Urinary bladder (tissue), 4 donors: ENCODE data around the gene KRTAP5-5. TPM values are rescaled to one million over a fixed set of nuclear protein-coding genes. Genes with fewer than 3 reads are reported as not detected.
"Not testable (repeated sequence)": the region's sequence is repeated elsewhere in the genome, so short reads cannot be mapped to it uniquely, and the experiment has no call there.

Source experiments
- DNase-seq: peaks from one replicate; pipeline ENCODE4 v3.0.0-alpha.2; 2015; ENCODE audit errors: extremely low spot score
- H3K27ac ChIP-seq: one replicate; pipeline ENCODE4 v1.5.1; 2013; ENCODE audit warnings: low read depth, mild to moderate bottlenecking, moderate library complexity
- H3K36me3 ChIP-seq: one replicate; pipeline ENCODE4 v1.6.1; 2013; ENCODE audit warnings: mild to moderate bottlenecking, moderate library complexity; ENCODE audit not compliant: insufficient read depth
- H3K4me1 ChIP-seq: one replicate; pipeline ENCODE4 v1.6.1; 2013; ENCODE audit warnings: mild to moderate bottlenecking, moderate library complexity; ENCODE audit not compliant: insufficient read depth
- H3K4me3 ChIP-seq: one replicate; pipeline ENCODE4 v1.5.1; 2013; ENCODE audit warnings: low read depth, low read length
- WGBS: extraction: QIAGEN DNeasy Blood & Tissue Kit; methylation state at CpG from one replicate; pipeline ENCODE4 v1.1.7; 2013; 5-methylcytosine and 5-hydroxymethylcytosine counted together
- polyA plus RNA-seq: library from polyadenylated mRNA; stranded (reverse); fragments of 200-250 nt; gene quantifications from one replicate; pipeline ENCODE4 v1.2.3, GENCODE V29; 2013
- total RNA-seq: library from RNA; depleted of rRNA; stranded (reverse); fragments of >200 nt; gene quantifications from one replicate; pipeline ENCODE4 v1.2.3, GENCODE V29; 2014
- donor health status: healthy with polysubstance abuse.
- donor health status: healthy.

KRTAP5-5 gene
- total and polyA plus RNA-seq, 2 donors = not detected

DNA sequence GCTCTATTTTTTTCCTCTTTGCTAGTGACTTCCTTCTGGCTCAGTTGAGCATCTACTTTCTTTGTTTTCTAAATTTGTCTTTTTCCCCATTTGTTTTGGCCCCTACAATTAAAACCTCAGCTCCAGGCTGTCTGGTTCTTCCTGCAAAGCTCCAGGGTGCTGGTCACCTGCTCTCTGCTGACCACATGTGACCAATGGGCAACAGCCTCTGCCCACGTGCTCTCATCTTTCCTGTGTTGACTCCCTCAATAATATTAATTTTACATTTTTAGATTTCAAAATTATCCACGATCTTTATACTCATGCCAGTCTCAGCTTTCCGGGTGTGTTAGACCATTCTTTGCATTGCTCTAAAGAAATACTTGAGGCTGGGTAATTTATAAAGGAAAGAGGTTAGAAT, 31.2 kb upstream of the KRTAP5-5 start:
- not testable (repeated sequence) for DNase-seq, H3K4me1 ChIP-seq, H3K36me3 ChIP-seq, H3K4me3 ChIP-seq, H3K27ac ChIP-seq
- WGBS = 75% methylated on average over 3 of the region's 3 CpGs

DNA sequence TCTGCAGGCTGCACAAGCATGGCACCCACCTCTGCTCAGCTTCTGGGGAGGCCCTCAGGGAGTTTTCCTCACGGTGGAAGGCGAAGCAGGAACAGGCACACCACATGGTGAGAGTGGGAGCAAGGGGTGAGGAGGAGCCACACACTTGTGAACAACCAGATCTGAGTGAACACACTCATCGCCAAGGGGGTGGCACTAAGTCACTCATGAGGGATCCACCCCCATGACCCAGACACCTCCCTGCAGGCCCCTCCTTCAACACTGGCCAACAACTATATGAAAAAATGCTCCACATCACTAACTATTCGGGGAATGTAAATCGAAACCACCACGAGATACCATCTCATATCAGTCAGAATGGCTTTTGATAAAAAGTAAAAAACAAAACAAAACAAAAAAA, 30.8 kb upstream of the KRTAP5-5 start:
- Histone ChIP-seq H3K36me3 (no peaks in the 10 kb centered on the region), H3K4me3 (no peak overlapping the region), H3K4me1 (no peaks in the 10 kb centered on the region), H3K27ac (no peak overlapping the region)
- 61% methylated on average over 6 of the region's 6 CpGs for WGBS
- DNase-seq = no peak

DNA sequence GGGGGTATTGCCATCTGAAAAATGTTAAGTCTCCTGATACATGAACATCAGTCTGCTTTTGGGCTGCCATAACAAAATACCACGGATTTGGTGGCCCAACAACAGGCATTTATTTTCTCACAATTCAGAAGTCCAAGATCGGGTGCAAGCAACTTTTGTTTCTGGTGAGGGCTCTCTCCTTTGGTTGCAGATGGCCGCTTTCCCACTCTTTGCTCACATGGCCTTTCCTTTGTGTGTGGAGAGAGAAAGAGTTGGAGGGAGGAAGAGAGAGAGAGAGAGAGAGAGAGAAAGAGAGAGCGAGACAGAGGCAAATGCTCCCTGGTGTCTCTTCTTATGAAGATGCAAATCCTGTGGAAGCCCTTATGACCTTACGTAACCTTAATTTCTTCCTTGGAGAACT, 28.9 kb upstream of the KRTAP5-5 start:
- Histone ChIP-seq H3K4me3 (no peak overlapping the region), H3K4me1 (no peaks in the 10 kb centered on the region), H3K36me3 (no peaks in the 10 kb centered on the region), H3K27ac (no peak overlapping the region)
- WGBS = 74% methylated on average over 5 of the region's 5 CpGs
- no peak for DNase-seq

DNA sequence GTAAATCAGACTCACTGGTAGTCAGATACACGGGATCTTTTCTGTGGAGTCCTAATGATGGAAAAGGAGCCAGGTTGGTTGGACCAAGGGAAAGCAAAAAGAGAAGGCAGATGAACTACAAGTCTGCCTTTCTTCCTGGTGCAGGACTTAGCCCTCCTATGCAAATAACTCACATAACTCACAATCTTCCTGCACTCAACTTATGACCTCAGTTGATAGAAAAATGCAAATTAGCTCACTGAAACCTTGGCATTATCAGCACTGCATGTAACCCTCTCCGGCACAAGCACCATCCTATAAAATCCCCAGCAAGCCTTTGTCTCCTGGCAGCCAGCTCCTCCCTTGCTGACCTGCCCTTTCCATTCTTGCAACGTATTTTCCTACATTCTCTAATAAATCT, 27.9 kb upstream of the KRTAP5-5 start:
- 47% methylated on average over 3 of the region's 3 CpGs for WGBS
- H3K4me1 ChIP-seq, H3K4me3 ChIP-seq, DNase-seq, H3K36me3 ChIP-seq, H3K27ac ChIP-seq: not testable (repeated sequence)

DNA sequence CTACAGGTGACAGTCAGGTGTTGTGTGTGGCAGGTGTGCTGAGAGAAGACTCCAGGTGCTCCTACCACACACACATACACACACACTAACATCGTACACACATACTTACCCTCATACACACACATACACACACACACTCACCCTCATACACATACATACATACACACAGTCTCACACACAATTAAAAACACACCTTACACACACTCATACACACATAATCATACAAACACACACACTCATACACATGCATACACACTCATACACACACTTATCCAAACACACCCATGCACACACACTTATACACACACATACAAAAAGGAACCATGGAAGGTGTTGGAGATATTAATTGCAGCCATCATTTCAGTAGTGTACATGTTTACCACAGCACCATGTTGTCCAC, 25.9 kb upstream of the KRTAP5-5 start:
- DNase-seq = no peak
- Histone ChIP-seq H3K4me3 (no peak overlapping the region), H3K36me3 (no peaks in the 10 kb centered on the region), H3K4me1 (no peaks in the 10 kb centered on the region), H3K27ac (no peak overlapping the region)
- WGBS = 86% methylated on average over 1 of the region's 1 CpG

DNA sequence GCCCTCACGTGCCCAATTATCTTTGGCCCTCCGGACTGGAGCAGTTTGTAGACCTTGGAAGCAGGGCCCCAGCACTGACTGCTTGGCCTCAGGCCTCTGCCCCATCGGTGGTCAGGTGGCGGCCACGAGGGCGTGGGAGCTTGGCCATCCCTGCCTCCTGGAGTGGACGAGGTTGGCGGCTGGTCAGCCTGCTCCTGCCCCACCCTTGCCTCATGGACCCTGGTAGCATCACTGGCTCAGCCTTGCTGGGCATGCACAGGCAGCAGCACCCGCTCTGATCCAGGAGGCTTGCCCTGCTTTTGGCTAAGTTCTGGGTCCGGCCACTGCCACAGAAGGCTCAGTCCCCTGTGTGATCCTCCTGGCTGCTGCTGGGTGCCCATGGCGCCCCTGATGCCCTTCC, 25.4 kb upstream of the KRTAP5-5 start:
- no peak for DNase-seq
- no peak overlapping the region for H3K4me3 ChIP-seq
- WGBS = 91% methylated on average over 11 of the region's 11 CpGs

DNA sequence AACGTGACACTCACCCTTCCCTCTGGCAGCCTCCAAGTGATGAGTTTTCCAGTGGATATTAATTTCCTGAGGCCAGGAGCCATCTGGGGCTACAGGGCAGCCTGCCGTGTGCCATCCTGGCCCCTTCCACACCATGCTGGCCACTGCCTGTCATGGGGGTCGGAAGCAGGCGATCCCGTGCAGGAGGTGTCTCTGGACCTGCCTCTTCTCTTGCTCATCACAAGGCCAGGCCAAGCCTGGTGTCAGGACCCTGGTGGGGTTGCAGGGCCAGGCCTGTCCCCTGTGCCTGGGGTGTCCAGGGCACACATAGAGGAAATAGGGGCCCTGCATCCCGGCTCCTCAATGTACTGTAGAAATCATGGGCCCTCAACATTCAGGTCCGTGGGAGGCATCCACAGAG, 24.9 kb upstream of the KRTAP5-5 start:
- no peaks in the 10 kb centered on the region for H3K4me1 ChIP-seq
- no peak for DNase-seq
- H3K27ac ChIP-seq = no peak overlapping the region
- no peak overlapping the region for H3K4me3 ChIP-seq
- WGBS = 85% methylated on average over 7 of the region's 7 CpGs
- no peaks in the 10 kb centered on the region for H3K36me3 ChIP-seq

More for the DNA sequence above, 25.4 kb upstream of the KRTAP5-5 start:
- H3K4me1 ChIP-seq = no peaks in the 10 kb centered on the region
- H3K27ac ChIP-seq = no peak overlapping the region
- H3K36me3 ChIP-seq = no peaks in the 10 kb centered on the region

DNA sequence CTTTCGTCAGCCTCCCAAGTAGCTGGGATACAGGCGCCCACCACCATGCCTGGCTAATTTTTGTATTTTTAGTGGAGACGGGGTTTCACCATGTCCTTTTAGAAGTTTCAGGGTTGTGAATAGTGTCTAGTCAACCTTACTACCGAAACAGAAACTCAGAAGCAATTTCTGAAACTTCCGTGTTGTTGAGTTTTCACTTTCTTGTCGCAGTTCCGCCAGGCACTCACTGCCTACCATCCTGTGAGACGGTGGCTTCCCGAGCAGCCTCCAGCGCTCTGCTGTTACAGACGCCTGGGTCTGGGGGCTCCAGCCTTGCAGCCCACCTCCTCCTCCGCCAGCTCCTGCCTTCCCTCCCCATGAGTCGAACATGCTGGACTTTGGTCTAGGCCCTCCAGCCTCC, 23.7 kb upstream of the KRTAP5-5 start:
- H3K27ac ChIP-seq, H3K36me3 ChIP-seq, H3K4me3 ChIP-seq, DNase-seq, H3K4me1 ChIP-seq: not testable (repeated sequence)
- 88% methylated on average over 13 of the region's 13 CpGs for WGBS

DNA sequence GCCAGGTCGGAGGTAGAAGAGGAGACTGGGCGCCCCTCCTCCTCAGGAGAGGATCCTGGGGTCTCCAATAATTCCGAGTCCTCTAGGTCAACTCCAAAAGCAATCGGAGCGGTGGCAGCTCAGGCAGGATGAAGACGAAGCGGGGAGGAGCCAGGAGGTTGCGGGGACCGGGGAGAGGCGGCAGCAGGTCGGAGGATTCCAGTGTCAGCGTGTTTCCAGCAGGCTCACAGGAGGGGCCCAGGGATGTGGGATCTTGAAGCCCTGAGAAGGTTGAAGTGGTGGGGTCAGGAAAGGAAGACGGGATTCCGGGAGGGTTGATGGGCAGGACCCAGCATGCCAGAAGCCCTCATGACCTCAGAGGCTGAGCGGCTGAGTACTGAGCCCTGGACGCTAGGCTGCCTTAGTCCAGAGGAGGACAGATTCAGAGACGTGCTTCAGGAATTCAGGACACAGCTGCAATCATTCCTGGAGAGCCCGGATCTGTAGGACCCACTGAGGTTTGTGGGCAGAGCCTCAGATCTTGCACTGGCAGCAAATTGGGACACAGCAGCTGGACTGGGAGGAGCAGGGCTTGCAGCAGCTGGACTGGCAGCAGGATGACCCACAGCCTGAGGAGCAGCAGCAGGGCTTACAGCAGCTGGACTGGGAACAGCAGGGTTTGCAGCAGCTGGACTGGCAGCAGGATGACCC, 22.3 kb upstream of the KRTAP5-5 start:
- not testable (repeated sequence) for H3K4me3 ChIP-seq, H3K4me1 ChIP-seq, H3K36me3 ChIP-seq, H3K27ac ChIP-seq, DNase-seq
- WGBS = 26% methylated on average over 18 of the region's 18 CpGs

DNA sequence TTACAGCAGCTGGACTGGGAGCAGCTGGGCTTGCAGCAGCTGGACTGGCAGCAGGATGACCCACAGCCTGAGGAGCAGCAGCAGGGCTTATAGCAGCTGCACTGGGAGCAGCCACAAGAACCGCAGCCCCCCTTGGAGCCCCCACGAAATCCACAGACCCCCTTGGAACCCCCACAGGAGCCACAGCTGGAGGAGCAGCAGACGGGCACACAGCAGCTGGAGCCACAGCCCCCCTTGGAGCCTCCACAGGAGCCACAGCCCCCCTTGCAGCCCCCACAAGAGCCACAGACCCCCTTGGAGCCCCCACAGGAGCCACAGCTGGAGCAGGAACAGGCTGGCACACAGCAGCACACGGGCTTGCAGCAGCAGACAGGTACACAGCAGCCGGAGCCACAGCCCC, 21.7 kb upstream of the KRTAP5-5 start:
- not testable (repeated sequence) for H3K4me1 ChIP-seq, H3K4me3 ChIP-seq, DNase-seq, H3K36me3 ChIP-seq, H3K27ac ChIP-seq
- 32% methylated on average over 5 of the region's 5 CpGs for WGBS

DNA sequence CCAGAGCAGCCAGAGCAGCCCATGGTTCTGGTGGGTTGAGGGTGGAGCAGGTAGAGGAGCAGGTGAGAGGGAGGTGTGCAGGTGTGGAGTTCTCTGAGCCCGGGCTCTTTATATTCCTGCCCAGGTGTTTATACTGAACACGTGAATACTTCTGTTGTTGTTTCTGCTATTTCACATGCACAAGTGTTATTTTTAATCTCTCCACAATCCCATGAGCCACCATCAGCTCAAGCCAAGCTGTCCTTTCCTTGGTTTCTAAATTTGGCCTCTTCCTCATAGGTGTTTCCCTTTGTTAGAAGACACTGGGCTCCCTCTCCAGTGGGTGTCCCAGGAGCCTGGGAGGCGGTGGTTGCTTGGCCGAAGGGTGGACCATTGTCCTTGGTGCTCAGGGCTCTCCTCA, 21.2 kb upstream of the KRTAP5-5 start, which contains the start of gene KRTAP5-3:
Gene KRTAP5-3, minus strand, starts transcription at position 101 of the 400 bp plus-strand sequence. Its CDS starts 78 bp downstream, at position 23.
- WGBS = 68% methylated on average over 4 of the region's 4 CpGs
- no peak for DNase-seq
- Histone ChIP-seq H3K4me3 (no peak within 1 kb of the TSS), H3K36me3 (no peaks in the 10 kb centered on the region), H3K27ac (no peak within 1 kb of the TSS), H3K4me1 (no peaks in the 10 kb centered on the region)

DNA sequence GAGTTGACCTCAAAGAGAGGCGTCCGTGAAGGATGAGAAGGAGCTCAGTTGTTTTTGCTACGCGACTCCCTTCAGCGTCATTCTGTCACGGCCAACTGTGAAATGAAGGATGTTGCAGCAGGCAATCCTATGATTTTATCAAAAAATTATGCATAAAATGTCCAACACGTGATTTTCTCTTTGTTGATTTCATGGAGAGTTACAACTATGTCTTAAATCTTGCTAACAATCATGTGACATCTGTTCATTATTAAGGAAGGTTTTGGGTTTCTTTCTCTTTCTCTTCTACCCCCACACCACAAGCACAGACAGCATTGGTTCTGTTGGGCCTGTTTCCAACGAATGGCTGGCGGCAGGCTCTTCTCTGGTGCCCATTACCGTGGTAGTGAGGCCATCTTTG, 11.3 kb upstream of the KRTAP5-5 start:
- H3K27ac ChIP-seq = no peak overlapping the region
- WGBS = 80% methylated on average over 10 of the region's 10 CpGs
- DNase-seq = no peak

DNA sequence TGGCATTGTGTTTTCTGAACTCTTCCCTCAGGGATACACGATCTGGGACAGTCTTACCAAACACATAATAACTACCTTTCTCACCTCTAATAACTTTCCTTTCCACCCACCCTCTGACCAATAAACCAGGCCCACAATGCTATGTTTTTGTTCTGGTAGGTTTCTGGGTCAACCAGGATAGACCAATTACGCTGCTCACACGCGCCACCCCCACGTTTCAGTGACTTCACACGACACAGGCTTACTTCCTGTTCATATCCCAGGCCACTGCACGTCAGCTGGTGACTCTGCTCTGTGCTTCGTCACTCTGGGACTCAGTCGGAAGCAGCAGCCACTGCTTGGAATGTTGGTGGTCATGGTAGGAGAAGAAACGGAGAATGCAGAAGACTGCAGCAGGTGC, 10.1 kb upstream of the KRTAP5-5 start:
- Histone ChIP-seq H3K4me1 (no peaks in the 10 kb centered on the region), H3K27ac (no peak overlapping the region), H3K36me3 (no peaks in the 10 kb centered on the region), H3K4me3 (no peak overlapping the region)
- WGBS = 42% methylated on average over 10 of the region's 10 CpGs
- no peak for DNase-seq

More for the DNA sequence above, 11.3 kb upstream of the KRTAP5-5 start:
- Histone ChIP-seq H3K4me1 (no peaks in the 10 kb centered on the region), H3K4me3 (no peak overlapping the region), H3K36me3 (no peaks in the 10 kb centered on the region)

DNA sequence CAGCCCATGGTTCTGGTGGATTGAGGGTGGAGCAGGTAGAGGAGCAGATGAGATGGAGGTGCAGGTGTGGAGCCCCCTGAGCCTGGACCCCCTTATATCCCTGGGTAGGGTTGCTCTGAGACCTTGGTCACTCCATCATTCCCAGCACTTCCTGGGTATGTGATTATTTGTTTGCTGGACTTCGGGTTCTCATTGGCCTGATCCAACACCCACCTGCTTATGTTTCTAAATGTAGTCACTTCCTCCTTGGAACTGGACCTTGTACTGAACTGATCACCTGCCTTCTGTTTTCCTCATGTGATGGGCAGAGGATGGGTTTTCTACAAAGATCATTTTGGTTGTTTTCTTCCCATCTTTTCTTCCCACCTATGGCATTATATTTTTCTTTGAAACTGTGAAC, 7.5 kb upstream of the KRTAP5-5 start, which contains the start of gene KRTAP5-4:
Gene KRTAP5-4, minus strand, starts transcription at position 53 of the 400 bp plus-strand sequence. Its CDS starts 45 bp downstream, at position 8.
- Histone ChIP-seq H3K27ac (no peak within 1 kb of the TSS), H3K4me3 (no peak within 1 kb of the TSS), H3K4me1 (no peaks in the 10 kb centered on the region), H3K36me3 (no peaks in the 10 kb centered on the region)
- 62% methylated on average over 1 of the region's 1 CpG for WGBS
- no peak for DNase-seq
